Measurements from ENCODE around the gene KRT15. TPM values are rescaled to one million over a fixed set of nuclear protein-coding genes. Genes with fewer than 3 reads are reported as not detected.

Gene KRT15
- total RNA-seq, 1 donor from 2014 or later, result 2.9 TPM

DNA sequence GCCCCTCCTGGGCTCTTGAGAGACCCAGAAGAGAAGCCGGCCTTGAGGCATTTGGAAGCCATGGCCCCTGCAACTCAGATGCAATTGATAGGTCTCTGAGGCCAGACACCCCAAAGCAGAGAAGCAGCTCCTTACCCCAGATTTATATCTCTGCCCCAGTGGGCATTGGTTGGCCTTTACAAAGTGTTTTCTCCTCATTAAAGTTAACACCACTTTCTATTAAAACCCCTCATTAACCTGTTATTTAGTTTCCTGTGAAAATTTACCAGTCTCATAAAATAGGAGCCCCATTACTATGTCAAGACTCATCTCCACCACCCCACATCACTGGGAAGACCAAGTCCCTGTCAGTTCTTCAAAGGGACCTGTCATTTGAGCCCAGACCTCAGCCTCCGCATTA, 37.7 kb downstream of the KRT15 start, which contains the start of gene KRT35:
TSS of gene KRT35 (minus strand) at position 116 of the 400 bp plus-strand sequence. CDS start at position 62, 54 bp downstream.
- H3K36me3 Mint-ChIP-seq (ENCODE audit: insufficient read depth), result no peaks in the 10 kb centered on the region
- H3K4me3 Mint-ChIP-seq (ENCODE audit: low read depth), result no peak within 1 kb of the TSS
- peaks cover 13% of the 10 kb centered on the region for H3K27me3 Mint-ChIP-seq
- H3K27ac Mint-ChIP-seq, result no peak within 1 kb of the TSS
- TF ChIP-seq, protein P1, sequence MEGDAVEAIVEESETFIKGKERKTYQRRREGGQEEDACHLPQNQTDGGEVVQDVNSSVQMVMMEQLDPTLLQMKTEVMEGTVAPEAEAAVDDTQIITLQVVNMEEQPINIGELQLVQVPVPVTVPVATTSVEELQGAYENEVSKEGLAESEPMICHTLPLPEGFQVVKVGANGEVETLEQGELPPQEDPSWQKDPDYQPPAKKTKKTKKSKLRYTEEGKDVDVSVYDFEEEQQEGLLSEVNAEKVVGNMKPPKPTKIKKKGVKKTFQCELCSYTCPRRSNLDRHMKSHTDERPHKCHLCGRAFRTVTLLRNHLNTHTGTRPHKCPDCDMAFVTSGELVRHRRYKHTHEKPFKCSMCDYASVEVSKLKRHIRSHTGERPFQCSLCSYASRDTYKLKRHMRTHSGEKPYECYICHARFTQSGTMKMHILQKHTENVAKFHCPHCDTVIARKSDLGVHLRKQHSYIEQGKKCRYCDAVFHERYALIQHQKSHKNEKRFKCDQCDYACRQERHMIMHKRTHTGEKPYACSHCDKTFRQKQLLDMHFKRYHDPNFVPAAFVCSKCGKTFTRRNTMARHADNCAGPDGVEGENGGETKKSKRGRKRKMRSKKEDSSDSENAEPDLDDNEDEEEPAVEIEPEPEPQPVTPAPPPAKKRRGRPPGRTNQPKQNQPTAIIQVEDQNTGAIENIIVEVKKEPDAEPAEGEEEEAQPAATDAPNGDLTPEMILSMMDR (IDR thresholded peaks at IDR 0.05; ENCODE audit: unreplicated experiment), result no peak
- H3K4me1 Mint-ChIP-seq (ENCODE audit: low read depth), result peaks cover 15% of the 10 kb centered on the region
- no peak for DNase-seq (ENCODE audit: low spot score, unreplicated experiment)
- H3K9me3 Mint-ChIP-seq (ENCODE audit: low read depth), result no peaks in the 10 kb centered on the region

DNA sequence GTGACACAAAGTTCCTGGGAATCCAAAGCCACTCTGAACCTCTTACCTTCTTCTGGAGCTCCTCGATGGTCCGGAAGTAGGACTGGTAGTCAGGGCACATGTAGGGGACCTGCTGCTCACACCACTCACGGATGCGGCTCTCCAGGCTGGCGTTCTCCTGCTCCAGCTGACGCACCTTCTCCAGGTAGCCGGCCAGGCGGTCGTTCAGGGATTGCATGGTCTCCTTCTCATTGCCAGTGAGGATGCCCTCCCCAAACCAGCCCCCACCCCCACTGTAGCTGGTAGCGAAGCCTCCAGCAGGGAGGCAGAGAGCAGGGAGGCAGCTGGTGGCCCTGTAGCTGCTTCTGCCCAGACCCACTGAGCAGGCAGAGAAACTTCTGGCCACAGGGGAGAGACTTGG, 38.1 kb downstream of the KRT15 start:
- H3K27me3 Mint-ChIP-seq, result peaks cover 9% of the 10 kb centered on the region
- no peaks in the 10 kb centered on the region for H3K9me3 Mint-ChIP-seq (ENCODE audit: low read depth)
- no peaks in the 10 kb centered on the region for H3K36me3 Mint-ChIP-seq (ENCODE audit: insufficient read depth)
- TF ChIP-seq, protein P1 (IDR thresholded peaks at IDR 0.05; ENCODE audit: unreplicated experiment), result no peak
- H3K4me1 Mint-ChIP-seq (ENCODE audit: low read depth), result peaks cover 15% of the 10 kb centered on the region
- H3K27ac Mint-ChIP-seq, result no peak overlapping the region
- no peak overlapping the region for H3K4me3 Mint-ChIP-seq (ENCODE audit: low read depth)
- DNase-seq (ENCODE audit: low spot score, unreplicated experiment), result no peak

DNA sequence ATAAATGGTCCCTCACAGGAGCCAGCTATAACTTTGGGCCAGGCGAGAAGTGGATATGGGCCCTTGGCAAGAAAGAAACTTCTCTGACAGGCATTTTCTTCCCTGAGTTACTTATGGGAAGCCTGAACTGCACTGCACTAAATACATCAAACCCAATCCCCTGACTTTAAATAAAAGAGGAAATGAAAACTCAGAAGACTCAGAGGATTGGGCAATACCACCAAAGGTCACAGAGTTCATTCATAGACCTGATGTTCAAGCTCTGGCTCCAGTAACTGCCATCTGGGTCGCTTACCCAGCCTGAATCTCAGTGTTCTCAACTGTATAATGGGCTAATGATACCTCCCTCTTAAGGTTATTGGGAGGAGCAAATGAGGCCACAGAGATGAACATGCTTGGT, 38.6 kb downstream of the KRT15 start:
- peaks cover 8% of the 10 kb centered on the region for H3K27me3 Mint-ChIP-seq
- H3K36me3 Mint-ChIP-seq (ENCODE audit: insufficient read depth), result no peaks in the 10 kb centered on the region
- TF ChIP-seq, protein P1 (IDR thresholded peaks at IDR 0.05; ENCODE audit: unreplicated experiment), result no peak
- H3K4me1 Mint-ChIP-seq (ENCODE audit: low read depth), result peaks cover 15% of the 10 kb centered on the region
- no peak overlapping the region for H3K4me3 Mint-ChIP-seq (ENCODE audit: low read depth)
- DNase-seq (ENCODE audit: low spot score, unreplicated experiment), result no peak
- no peak overlapping the region for H3K27ac Mint-ChIP-seq
- no peaks in the 10 kb centered on the region for H3K9me3 Mint-ChIP-seq (ENCODE audit: low read depth)

DNA sequence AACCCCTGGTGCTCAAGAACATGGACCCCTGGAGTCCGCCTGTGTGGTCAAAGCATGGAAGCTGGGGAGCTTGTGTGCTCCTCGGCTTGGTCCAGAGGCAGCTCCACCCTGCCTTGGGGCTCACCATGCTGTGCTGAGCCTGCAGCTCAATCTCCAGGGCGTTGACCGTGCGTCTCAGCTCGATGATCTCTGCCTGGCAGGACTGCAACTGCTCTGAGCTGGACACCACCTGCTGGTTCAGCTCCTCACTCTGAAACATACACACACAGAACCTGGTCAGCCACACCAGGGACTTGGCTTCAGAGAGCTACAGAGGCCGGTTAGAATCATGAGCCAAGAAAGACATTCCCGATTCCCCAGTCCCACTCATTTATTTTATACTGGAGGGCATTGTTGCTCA, 40.5 kb downstream of the KRT15 start:
- Mint-ChIP-seq H3K4me1 (ENCODE audit: low read depth) (peaks cover 2% of the 10 kb centered on the region), H3K9me3 (ENCODE audit: low read depth) (no peaks in the 10 kb centered on the region), H3K4me3 (ENCODE audit: low read depth) (no peak overlapping the region), H3K27me3 (peaks cover 4% of the 10 kb centered on the region), H3K27ac (no peak overlapping the region), H3K36me3 (ENCODE audit: insufficient read depth) (no peaks in the 10 kb centered on the region)
- TF ChIP-seq, protein P1 (IDR thresholded peaks at IDR 0.05; ENCODE audit: unreplicated experiment), result no peak
- no peak for DNase-seq (ENCODE audit: low spot score, unreplicated experiment)

DNA sequence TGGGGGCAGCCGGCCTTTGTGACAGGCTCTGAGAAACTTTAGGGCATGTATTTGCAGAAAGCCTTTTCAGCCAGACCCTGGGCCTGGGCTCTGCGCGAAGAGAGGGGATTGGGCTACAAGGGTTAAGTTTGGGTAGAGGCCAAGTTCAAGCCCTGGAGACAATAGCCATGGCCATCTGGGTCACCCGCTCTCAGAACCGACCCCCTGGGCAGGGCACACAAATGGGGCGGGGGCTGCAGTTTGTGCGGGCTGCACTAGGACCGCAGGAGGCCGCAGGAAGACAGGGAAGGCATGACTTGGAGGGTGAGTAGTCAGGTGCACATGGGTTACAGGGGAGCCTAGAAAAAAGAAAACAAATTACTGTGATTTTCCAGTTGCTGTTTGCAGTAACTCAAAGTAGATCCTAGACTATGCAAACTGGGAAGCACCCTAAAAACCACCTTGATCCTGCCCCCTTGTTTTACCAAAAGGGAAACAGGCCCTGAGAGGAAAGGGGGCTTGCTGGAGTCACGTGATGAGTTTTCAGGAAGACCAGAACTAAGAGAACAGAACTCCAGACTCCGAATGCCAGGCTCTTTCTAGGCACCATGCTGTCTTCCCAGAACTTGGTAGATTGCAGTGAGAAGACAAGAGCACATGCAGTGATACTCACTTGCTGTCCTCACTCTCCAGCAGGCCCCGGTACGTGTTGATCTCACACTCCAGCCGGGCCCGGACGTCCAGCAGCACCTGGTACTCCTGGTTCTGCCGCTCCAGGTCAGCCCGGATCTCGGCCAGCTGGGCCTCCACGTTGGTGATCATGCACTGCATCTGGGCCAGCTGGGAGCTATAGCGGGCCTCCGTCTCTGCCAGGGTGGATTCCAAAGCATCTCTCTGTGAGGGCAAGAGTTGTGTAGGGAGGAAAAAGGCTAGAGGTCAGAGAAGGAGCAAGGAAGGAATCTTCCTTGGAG, 41.5 kb downstream of the KRT15 start:
- Mint-ChIP-seq H3K27me3 (peaks cover 4% of the 10 kb centered on the region), H3K36me3 (ENCODE audit: insufficient read depth) (no peaks in the 10 kb centered on the region), H3K4me3 (ENCODE audit: low read depth) (no peak overlapping the region), H3K27ac (no peak overlapping the region), H3K4me1 (ENCODE audit: low read depth) (no peaks in the 10 kb centered on the region), H3K9me3 (ENCODE audit: low read depth) (no peaks in the 10 kb centered on the region)
- TF ChIP-seq, protein P1 (IDR thresholded peaks at IDR 0.05; ENCODE audit: unreplicated experiment), result no peak
- no peak for DNase-seq (ENCODE audit: low spot score, unreplicated experiment)

Data from progenitor cell of endocrine pancreas (in vitro differentiated cells).